Stimulated activated CD8-positive, alpha-beta memory T cell treated with anti-CD3 and anti-CD28 coated beads, Interleukin-4, amount 100 ng/mL, for 1 hour (primary cell): ENCODE results near the gene SLC39A13.

Experiments
- DNase-seq, 2 donors: peaks; one replicate each; pipeline ENCODE4 v3.0.0-alpha.2; 2020; ENCODE audit warnings: low read depth in 2 of 2, low spot score in 1 of 2

Gene SLC39A13

DNA sequence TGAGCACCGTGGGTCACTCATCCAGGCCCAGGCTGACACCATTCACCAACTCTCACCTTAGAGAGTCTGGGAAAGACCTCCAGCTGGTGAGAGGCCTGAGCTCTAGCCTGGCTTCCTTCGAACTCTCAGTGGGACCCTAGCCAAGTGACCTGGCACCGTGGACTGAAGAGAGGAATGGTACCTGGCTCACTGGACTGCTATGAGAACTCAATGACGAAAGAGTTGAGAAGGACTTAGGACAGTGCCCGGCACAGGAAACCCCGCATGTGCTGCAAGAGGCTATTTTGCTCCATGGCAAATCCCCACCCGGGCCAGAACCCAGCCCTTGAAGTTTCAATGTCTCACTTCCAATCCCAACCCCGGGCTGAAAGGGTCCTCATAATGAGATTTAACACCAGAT is 41.2 kb downstream of the SLC39A13 start:
- DNase-seq, result no peak

DNA sequence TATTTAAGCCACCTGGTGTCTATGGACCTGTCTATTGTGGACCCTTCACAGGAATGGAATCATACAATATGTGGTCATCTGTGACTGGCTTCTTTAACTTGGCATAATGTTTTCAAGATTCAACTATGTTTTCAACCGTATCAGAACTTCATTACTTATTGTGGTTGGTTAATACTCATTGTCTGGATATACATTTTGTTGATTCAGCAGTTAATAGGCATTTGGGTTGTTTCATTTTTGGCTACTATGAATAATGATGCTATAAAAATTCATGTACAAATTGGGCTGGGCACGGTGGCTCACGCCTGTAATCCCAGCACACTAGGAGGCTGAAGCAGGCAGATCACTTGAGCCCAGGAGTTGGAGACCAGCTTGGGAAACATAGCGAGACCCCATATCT is 43.0 kb downstream of the SLC39A13 start:
- DNase-seq, result no peak

DNA sequence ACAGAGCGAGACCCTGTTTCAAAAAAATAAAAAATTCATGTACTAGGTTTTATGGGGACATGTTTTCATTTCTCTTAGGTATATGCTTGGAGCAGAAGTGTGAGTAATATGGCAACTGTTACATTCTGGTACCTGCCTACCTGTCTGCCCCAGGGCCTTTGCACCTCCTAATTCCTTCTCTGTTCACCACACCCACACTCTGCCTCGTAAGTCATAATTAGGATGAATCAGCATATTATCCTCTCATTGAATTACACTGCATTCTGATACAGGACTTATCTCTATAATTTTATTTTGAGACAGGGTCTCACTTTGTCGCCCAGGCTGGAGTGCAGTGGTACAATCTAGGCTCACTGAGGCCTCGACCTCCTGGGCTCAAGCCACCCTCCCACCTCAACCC is 43.6 kb downstream of the SLC39A13 start:
- DNase-seq, result no peak

DNA sequence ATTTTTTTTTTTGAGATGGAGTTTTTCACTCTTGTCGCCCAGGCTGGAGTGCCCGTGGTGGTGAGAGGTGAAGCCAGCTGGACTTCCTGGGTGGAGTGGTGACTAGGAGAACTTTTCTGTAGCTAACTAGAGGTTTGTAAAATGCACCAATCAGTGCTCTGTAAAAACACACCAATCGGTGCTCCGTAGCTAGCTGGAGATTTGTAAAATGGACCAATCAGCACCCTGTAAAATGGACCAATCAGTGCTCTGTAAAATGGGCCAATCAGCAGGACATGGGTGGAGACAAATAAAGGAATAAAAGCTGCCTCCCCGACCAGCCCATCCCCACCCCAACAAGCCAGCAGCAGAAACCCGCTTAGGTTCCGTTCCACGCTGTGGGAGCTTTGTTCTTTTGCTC is 45.0 kb downstream of the SLC39A13 start:
- no peak for DNase-seq

DNA sequence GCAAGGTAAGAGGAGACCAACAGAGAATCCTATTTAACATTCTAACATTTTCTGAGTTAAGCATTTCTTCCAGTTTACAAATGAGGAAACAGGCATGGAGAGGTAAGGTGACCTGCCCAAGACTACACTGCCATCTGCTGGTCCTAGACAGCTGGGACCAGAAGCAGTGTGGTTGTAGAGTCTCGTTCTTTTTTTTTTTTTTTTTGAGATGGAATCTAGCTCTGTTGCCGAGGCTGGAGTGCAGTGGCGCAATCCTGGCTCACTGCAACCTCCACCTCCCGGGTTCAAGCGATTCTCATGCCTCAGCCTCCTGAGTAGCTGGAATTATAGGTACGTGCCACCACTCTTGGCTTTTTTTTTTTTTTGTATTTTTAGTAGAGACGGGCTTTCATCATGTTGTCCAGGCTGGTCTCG is 45.9 kb downstream of the SLC39A13 start:
- DNase-seq, result peak in 1 of 2 donors; percentile 16

DNA sequence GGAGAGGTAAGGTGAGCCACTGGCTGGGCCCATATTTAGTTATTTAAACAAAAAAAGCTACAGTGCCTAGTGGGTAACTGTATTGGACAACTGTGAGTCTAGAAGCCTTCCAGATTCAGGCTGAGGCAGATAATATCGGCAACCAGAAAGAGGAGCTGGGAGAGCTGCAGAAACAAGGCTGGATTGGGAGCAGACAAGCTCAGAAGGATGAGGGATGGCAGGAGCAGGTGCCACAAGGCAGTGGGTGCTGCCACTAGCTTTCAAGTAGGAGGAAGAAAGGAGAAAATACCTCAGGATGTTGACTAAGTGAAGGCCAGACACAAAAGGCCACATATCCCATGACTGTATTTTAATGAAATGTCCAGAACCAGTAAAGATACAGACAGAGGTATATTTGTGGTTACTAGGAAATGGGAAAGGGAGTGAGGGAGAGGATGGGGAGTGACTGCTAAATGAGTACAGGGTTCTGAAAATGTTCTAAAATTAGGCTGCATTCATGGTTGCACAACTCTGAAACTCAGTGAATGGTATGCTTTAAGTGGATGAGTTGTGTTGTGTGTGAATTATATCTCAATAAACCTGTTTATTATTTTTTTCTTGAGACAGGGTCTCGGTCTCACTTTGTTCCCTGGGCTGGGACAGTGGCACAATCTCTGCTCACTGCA is 52.3 kb downstream of the SLC39A13 start:
- no peak for DNase-seq

DNA sequence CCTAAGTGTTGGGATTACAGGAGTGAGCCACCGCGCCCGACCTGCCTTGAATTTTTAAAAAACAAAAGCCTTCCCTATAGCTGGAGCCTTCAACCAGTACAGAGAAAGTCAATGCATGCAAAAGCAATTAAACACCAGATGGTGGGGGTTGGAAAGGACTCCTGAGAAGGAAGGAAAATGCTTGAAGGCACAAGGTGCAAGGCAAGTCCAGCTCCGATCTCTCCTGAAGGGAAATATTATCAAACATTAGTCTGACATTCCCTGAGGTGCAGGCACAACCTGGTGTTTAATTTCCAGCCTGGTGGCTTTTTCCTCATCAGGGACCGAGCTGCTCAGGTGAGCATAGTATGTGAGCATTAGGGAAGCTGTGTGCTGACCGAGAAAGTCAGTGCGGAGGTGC is 53.5 kb downstream of the SLC39A13 start:
- DNase-seq, result no peak

DNA sequence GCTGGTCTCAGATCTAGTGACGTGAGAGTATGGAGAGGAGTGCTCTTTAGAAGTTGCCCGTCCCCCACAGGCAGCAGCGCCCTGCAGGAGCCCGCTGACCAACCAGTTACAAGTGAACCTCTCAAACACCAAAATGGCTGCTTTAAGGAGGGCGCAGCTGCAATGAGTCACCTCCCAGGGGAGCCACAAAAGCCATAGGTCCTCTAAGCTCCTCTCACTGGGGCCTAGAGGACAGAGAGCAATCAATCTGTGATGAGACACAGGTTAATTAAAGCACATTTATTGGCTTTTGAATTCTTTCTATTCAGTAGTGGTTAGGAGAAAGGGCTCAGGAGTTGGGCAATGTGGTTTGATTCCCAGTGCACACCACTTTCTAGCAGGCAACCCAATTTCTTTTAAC is 56.1 kb downstream of the SLC39A13 start:
- DNase-seq, result no peak
